Midbrain (tissue), 1 donor: ENCODE results near the gene GPR141.

ENCODE experiments used
- DNase-seq: peaks from one replicate; lab custom pipeline; 2025; lab: John Stamatoyannopoulos, UW

GPR141 gene

DNA sequence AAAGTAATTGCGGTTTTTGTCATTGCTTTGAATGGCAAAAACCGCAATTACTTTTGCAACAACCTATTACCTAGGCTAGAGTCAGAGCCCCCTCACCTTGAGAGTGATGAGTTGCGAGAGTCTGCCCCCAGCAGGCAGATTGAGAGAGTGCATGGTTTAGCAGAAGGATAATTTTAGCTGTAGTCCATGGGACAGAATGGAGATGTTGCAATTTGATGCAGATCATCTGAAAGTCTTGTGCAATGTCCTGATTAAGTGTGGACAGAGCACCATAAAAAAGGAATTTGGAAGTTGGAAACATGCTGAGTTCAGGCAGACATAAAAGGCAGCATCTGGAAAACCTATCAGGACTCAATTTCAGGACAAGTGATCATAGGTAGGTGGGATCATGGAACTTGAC, 48.7 kb downstream of the GPR141 start:
- DNase-seq = peak; percentile 14

GRCh38 chr7:37732888-37733287, 49.3 kb downstream of the GPR141 start:
- DNase-seq = no peak

DNA sequence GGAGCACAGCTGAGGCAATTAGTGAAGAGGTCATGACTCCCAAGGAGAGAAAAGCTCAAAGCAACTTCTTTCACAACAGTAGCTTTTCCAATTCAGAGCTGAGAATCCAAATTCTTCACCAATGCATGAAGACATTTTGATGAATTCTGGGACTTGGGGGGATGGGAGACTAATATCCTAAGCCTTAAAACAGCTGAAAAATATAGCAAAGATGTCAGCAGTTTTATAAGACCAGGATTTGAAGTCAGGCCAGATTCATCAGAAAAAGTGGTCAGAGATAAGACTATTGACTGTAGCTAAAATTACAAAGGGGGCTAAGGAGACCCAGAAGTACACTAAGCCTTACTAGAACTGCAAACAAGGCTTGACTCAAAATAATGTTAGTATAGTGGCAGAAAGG, 51.6 kb downstream of the GPR141 start:
- no peak for DNase-seq

- DNase-seq = no peak
Observed at GRCh38 chr7:37738321-37738720, 54.8 kb downstream of the GPR141 start.

GRCh38 chr7:37740398-37740797, 56.8 kb downstream of the GPR141 start:
- DNase-seq = no peak

DNA sequence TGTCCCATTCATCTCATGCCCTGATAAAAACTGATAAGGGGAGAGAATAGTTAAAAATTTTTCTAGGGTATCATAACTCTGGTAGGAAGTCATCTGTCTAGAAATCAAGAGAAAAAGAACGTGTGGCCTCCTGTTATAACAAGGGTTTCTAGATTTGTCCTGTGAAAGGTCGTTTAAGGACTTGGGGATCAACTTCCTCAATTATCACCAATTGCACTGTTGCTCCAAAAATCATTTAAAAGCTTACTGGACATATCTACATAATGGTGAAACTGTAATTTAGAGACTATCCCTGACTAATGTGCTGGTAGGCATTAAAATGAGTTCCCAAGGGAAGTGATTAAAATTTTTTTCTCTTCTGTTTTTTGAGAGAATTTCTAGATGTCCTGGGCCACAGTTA, 58.2 kb downstream of the GPR141 start:
- no peak for DNase-seq

DNA sequence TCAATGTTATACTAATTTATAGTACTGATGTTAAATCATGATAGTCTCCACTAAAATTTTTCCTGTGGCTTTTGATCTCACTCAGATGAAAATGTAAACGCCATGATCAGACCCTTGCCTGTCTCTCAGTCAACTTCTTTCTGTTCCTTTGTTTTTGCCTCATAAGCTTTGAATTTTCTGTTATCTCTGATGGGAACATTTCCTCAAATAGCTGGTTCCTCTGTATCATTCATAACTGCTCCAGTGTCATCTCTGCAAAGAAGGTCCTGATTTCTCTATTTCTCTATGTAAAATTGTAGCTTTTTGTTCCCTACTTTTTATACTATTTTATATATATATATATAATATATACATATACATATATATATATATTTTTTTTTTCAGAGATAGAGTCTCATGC, 67.5 kb downstream of the GPR141 start:
- DNase-seq = no peak

DNA sequence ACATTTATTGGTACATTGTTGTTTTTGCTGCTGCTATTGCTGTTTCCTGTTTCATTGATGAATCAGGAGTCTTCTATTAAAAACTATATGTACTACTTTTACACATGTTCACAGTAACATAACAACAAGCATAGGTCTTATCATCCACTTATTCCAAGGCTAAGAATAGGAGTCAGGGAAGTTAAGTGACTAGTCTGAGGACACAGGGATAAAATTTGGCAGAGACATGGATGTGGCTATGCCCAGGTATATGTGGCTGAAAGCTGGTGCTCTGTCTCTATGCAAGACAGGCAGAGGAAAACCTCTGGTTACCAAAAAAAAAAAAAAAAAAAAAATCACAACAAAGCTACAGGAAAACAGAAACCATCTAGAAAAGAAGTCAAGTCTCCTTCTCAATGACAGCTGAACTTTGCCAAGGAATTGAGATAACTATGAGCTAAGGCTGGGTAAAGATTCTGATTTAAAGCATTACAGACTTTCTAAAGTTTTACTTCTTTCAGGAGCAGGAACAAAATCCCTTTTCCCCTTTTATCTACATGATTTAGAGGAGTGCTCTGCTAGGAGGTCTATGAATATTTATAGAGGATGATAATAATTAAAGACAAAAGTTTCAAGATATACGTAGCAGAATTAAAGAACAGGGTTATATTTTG, 70.0 kb downstream of the GPR141 start:
- DNase-seq = no peak

- DNase-seq = no peak
Observed at GRCh38 chr7:37756797-37757551, 73.4 kb downstream of the GPR141 start.

GRCh38 chr7:37757563-37757962, 74.0 kb downstream of the GPR141 start:
- DNase-seq = no peak

DNA sequence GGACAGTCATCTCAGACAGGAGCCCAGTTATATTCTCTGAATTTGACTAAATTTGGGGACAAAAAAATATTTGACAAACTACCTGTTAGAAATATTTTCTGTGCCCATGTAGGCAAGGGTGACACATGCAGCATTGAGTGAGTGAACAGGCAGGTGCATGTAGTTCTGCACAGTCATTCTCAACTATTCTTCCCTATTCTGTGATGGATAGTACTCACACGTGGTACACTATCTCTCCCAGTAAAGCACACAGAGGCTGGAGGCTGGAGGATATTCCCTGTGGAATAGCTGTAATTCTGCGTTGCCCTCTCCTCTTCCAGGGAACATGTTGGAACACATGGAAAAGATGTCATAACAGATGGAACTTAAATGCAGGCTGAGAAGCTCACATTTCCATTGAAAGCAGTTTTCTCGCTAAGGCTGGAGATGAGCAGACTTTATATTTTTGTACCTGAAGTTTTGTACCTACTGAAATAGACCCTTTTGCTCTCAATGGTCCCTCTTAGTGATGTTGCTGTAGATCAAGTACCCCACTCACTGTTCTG, 75.0 kb downstream of the GPR141 start:
- no peak for DNase-seq

DNA sequence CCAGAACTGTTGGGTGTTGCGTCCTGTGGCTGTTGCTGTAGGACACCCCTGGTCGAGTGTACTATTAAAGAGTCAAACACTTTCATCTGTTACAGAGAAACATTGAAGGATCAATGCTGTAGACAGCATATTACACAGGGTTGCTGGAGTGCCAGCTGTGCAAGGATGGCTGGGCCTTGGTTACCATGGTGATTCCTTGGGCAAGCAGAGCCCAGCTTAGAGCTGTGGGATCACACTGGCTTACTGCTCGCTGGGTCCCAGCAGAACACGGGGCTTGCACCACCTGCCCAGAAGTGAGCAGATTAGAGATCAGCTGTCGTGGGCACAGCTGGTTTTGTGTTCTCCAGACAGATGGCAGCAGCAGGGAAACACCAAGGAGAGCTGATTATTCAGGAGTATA, 76.0 kb downstream of the GPR141 start:
- no peak for DNase-seq

- no peak for DNase-seq
Observed at GRCh38 chr7:37765421-37765829, 81.9 kb downstream of the GPR141 start.

- DNase-seq = no peak
Observed at GRCh38 chr7:37765872-37766525, 82.4 kb downstream of the GPR141 start.

- DNase-seq = no peak
Observed at GRCh38 chr7:37768611-37769010, 85.0 kb downstream of the GPR141 start.

DNA sequence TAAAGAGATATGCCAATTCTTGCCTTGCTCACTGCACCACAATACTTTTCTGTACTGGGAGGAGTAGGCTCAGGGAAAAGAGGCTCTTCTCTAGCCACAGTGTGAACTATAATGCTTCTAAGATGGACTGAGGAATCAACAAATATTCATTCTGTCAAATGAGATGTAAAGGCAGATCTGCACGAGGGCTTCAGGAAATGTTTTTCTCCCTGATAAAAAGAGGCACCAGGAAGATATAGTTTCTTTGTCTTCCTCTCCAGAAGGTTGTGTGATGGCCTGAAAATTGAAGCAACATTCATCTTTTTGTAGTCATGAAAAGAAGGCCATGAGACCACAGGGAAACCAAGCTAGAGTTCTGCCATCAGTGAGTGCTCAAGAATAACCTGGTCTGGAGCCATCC, 85.7 kb downstream of the GPR141 start:
- DNase-seq = no peak

GRCh38 chr7:37769726-37770125, 86.2 kb downstream of the GPR141 start:
- DNase-seq = no peak

DNA sequence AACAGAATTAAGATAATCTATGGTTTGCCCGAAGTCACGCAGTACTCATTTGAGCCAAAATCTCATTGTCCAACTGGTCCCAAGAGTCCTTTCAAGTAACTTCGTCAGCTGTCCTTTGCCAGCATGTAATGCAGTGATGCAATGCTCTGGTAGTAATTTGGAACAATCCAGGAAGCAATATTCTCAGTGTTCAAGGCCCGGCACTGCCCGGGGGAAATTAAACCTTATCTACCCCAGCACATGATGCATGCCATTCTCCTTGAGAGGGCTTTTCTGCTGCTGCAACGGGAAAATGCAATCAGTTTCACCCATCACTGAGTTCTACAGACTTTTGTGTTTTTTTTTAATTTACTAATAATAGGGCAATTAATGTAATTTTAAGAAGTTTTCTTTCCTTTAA, 87.3 kb downstream of the GPR141 start:
- DNase-seq = no peak

DNA sequence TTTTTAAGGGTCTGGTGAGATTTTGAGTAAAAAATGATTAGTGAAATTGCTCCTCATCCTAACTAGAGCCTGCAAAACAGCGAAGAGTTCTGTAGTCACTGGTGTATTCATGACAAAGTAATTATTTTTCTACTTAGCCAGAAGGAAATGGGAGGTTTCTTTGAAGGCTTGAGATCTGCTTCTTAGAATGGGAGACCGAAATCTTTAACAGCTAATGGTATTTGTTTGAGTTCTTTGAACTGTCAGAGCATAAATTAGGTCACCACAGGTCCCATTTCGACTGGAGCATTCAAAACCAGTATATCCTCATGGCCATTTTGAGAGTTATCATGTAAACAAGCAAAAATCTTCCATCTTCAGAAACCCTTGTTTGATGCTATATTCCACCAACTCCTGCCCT, 87.8 kb downstream of the GPR141 start:
- DNase-seq = no peak

GRCh38 chr7:37771801-37772200, 88.2 kb downstream of the GPR141 start:
- no peak for DNase-seq

DNA sequence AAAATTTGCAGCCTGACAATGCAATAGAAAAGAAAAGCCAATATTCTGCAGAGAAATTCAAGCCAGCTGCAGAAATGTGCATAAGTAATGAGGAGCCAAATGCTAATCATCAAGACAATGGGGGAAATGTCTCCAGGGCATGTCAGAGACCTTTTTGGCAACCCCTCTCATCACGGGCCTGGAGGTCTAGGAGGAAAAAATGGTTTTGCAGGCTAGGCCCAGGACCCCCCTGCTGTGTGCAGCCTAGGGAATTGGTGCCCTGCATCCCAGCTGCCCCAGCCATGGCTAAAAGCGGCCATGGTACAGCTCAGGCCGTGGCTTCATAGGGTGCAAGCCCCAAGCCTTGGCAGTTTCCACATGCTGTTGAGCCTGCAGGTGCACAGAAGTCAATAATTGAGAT, 92.4 kb downstream of the GPR141 start:
- no peak for DNase-seq

DNA sequence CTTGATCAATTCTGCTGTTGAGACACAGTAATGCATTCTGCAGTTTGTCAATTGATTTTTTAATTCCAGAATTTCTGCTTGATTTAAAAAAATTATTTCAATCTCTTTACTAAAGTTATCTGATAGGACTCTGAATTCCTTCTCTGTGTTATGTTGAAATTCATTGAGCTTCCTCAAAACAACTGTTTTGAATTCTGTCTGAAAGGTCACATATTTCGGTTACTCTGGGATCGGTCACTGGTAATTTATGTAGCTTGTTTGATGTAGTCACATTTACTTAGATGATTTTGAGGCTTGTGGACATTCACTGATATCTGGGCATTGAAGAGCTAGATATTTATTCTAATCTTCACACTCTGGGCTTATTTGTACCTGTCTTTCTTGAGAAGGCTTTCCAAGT, 97.6 kb downstream of the GPR141 start:
- no peak for DNase-seq

DNA sequence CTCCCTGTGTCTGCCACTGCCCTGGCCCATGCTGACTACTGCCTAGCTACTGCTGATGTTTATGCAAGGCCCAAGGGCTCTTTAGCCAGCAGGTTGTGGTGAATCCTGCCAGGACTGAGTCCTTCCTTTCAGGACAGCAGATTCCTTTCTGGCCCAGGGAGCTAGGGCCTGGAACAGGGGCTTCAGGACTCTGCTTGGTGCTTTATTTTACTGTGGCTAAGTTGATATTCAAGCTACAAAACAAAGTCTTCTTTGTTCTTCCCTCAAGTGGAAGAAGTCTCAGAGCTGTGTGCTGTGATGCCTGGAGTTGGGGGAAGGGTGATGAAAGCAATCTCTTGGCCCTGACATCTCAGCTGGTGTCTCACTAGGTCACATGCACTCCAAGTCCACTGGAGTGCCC, 98.6 kb downstream of the GPR141 start:
- no peak for DNase-seq
